Measurements from ENCODE around the gene CLSTN3. TPM values are rescaled to one million over a fixed set of nuclear protein-coding genes. Genes with fewer than 3 reads are reported as not detected.
A peak's percentile ranks its signal among the peaks of the same experiment; 100 is the strongest.

CLSTN3 gene
- total and polyA plus RNA-seq, 2 of the 13 experiments (the other 11 are each of a cell fraction or from before 2014, with no cell fraction given), result 26.2 to 94.1 TPM

- ChIA-PET CTCF (ENCODE audit: low intra/inter-chr PET ratio, low total read pairs) (no interaction called here), POLR2A (interaction anchor here (1.1 kb wide), 1 partner anchor 27 kb away, joined by 3 read pairs; the partner anchor contains the start of gene RBP5)
- Histone ChIP-seq H3K9me3 (ENCODE audit: low read length) (no peaks in the 10 kb centered on the region), H4K20me1 (ENCODE audit: insufficient read depth, low read length) (no peaks in the 10 kb centered on the region), H3K27ac (ENCODE audit: extremely low read length, insufficient read depth, low read length) (no peak overlapping the region), H3K36me3 (replicated peaks in 1 of 2; ENCODE audit: control insufficient read depth in 1 of 2, insufficient read depth in 2 of 2, low read length in 2 of 2) (peaks cover 27 to 31% of the 10 kb centered on the region in 2 experiments; a peak in 4 of 5 replicates), H3K4me2 (ENCODE audit: low read depth, low read length) (no peak overlapping the region), H3K79me2 (ENCODE audit: insufficient read depth, low read length) (no peaks in the 10 kb centered on the region), H3K27me3 (ENCODE audit: control insufficient read depth in 1 of 2, insufficient read depth in 2 of 2, low read length in 2 of 2) (no peaks in the 10 kb centered on the region), H3K9ac (ENCODE audit: insufficient read depth, low read depth, low read length) (no peak overlapping the region), H2AFZ (ENCODE audit: low read length) (no peak overlapping the region), H3K4me3 (replicated peaks in 1 of 3; ENCODE audit: insufficient read depth in 1 of 3, low read depth in 2 of 3, low read length in 3 of 3) (no peak overlapping the region), H3K4me1 (ENCODE audit: insufficient read depth, low read length) (no peaks in the 10 kb centered on the region)
- BruUV-seq (replicated peaks), result no TSS peak
- FAIRE-seq (no peak), ATAC-seq (peak; percentile 13; the same call in 1 of the 3 replicates), DNase-seq (ENCODE audit: low spot score) (no peak)
- in situ Hi-C loops (cut with HindIII; ENCODE audit: extremely low pct_ligation_motif_present, low pct_unique_long_range_greater_than_20kb), result no loop called here
- intact Hi-C loops (cut with micrococcal nuclease; ENCODE audit: unreplicated experiment), result no loop called here
- 91% methylated on average over 5 of the region's 8 CpGs for WGBS (ENCODE audit: low lambda C conversion rate)
- TF ChIP-seq ZNF556 (CRISPR knock-in tag; IDR thresholded peaks at IDR 0.05; ENCODE audit: borderline replicate concordance) (no peak), IKZF4 (CRISPR knock-in tag; IDR thresholded peaks at IDR 0.05; ENCODE audit: borderline replicate concordance, low read depth, not compliant biosample characterization) (no peak), NFYB (CRISPR knock-in tag; IDR thresholded peaks at IDR 0.05) (no peak), TERF1 (CRISPR knock-in tag; IDR thresholded peaks at IDR 0.05) (no peak)
Measured at GRCh38 chr12:7155471-7156034, 25.4 kb downstream of the CLSTN3 start.

GRCh38 chr12:7156259-7157197 is 26.4 kb downstream of the CLSTN3 start:
- no peak for TF ChIP-seq DDIT3 (CRISPR knock-in tag; IDR thresholded peaks at IDR 0.05)
- TF ChIP-seq AGO2 (optimal IDR thresholded peaks at IDR 0.05; ENCODE audit: low read depth, low read length), result peak; percentile 15
- FAIRE-seq (no peak), DNase-seq (ENCODE audit: low spot score) (no peak), ATAC-seq (no peak)
- no peaks in the 10 kb centered on the region for H3K9me3 ChIP-seq (ENCODE audit: low read length)
- ChIA-PET POLR2A (no interaction called here), CTCF (ENCODE audit: low intra/inter-chr PET ratio, low total read pairs) (no interaction called here)
- 93% methylated on average over 17 of the region's 24 CpGs for WGBS (ENCODE audit: low lambda C conversion rate)
- in situ Hi-C loops (cut with HindIII; ENCODE audit: extremely low pct_ligation_motif_present, low pct_unique_long_range_greater_than_20kb) (no loop called here), intact Hi-C loops (cut with micrococcal nuclease; ENCODE audit: unreplicated experiment) (no loop called here)
- no peak overlapping the region for H2AFZ ChIP-seq (ENCODE audit: low read length)
- H3K27ac ChIP-seq (ENCODE audit: extremely low read length, insufficient read depth, low read length), result no peak overlapping the region
- H3K27me3 ChIP-seq (ENCODE audit: control insufficient read depth in 1 of 2, insufficient read depth in 2 of 2, low read length in 2 of 2), result no peaks in the 10 kb centered on the region
- no peak overlapping the region for H3K4me2 ChIP-seq (ENCODE audit: low read depth, low read length)
- no peak overlapping the region for H3K4me3 ChIP-seq (replicated peaks in 1 of 3; ENCODE audit: insufficient read depth in 1 of 3, low read depth in 2 of 3, low read length in 3 of 3)
- H3K36me3 ChIP-seq (replicated peaks in 1 of 2; ENCODE audit: control insufficient read depth in 1 of 2, insufficient read depth in 2 of 2, low read length in 2 of 2), result peaks cover 20 to 25% of the 10 kb centered on the region in 2 experiments; a peak in 3 of 5 replicates
- no TSS peak for BruUV-seq (replicated peaks)
- no peaks in the 10 kb centered on the region for H4K20me1 ChIP-seq (ENCODE audit: insufficient read depth, low read length)
- H3K79me2 ChIP-seq (ENCODE audit: insufficient read depth, low read length), result no peaks in the 10 kb centered on the region
- H3K4me1 ChIP-seq (ENCODE audit: insufficient read depth, low read length), result no peaks in the 10 kb centered on the region
- H3K9ac ChIP-seq (ENCODE audit: insufficient read depth, low read depth, low read length), result no peak overlapping the region

All from HepG2 (cell line).